Suppressor macrophage treated with lipopolysaccharide for 1 hour (primary cell): ENCODE measurements around the gene WNT16.
"Not testable (repeated sequence)": the region's sequence is repeated elsewhere in the genome, so short reads cannot be mapped to it uniquely, and the experiment has no call there.

Source experiments
- DNase-seq, 3 donors: peaks; one replicate each; pipeline ENCODE4 v3.0.0-alpha.2; 2020 to 2022

WNT16 gene

GRCh38 chr7:121307021-121307574 is 21.7 kb upstream of the WNT16 start:
- no peak for DNase-seq

- DNase-seq: no peak
These were observed 15.5 kb upstream of the WNT16 start for GRCh38 chr7:121313220-121313792.

GRCh38 chr7:121313793-121314676 is 14.8 kb upstream of the WNT16 start:
- no peak for DNase-seq

GRCh38 chr7:121315170-121315569 is 13.6 kb upstream of the WNT16 start:
- DNase-seq: not testable (repeated sequence)

- DNase-seq: no peak
These were observed 6.3 kb upstream of the WNT16 start for GRCh38 chr7:121322460-121322859.

- no peak for DNase-seq
These were observed 5.1 kb upstream of the WNT16 start for GRCh38 chr7:121323515-121324302.

GRCh38 chr7:121327671-121328070 is 1.1 kb upstream of the WNT16 start:
- no peak for DNase-seq

- peak in 1 of 3 donors; percentile 10 for DNase-seq
These were observed 622 bp downstream of the WNT16 start for GRCh38 chr7:121329191-121330052.

GRCh38 chr7:121330053-121330833 is 1.4 kb downstream of the WNT16 start:
- peak in 1 of 3 donors; percentile 9 for DNase-seq

- DNase-seq: no peak
These were observed 2.2 kb downstream of the WNT16 start for GRCh38 chr7:121331048-121331447.

- DNase-seq: peak in 1 of 3 donors; percentile 10
These were observed 2.8 kb downstream of the WNT16 start for GRCh38 chr7:121331574-121331973.

GRCh38 chr7:121334376-121334775 is 5.6 kb downstream of the WNT16 start:
- DNase-seq: no peak

GRCh38 chr7:121334875-121335648 is 6.3 kb downstream of the WNT16 start:
- peak in 1 of 3 donors; percentile 12 for DNase-seq

- DNase-seq: peak in 1 of 3 donors; percentile 13
These were observed 7.8 kb downstream of the WNT16 start for GRCh38 chr7:121336579-121336978.

- DNase-seq: peak in 1 of 3 donors; percentile 11
These were observed 8.6 kb downstream of the WNT16 start for GRCh38 chr7:121337398-121337797.

- no peak for DNase-seq
These were observed 10.3 kb downstream of the WNT16 start for GRCh38 chr7:121339082-121339481.

- DNase-seq: no peak
These were observed 13.1 kb downstream of the WNT16 start for GRCh38 chr7:121341933-121342332.

GRCh38 chr7:121342631-121343030 is 13.8 kb downstream of the WNT16 start:
- DNase-seq: no peak

- DNase-seq: no peak
These were observed 14.5 kb downstream of the WNT16 start for GRCh38 chr7:121343302-121343701.

GRCh38 chr7:121344093-121344492 is 15.3 kb downstream of the WNT16 start:
- no peak for DNase-seq
